Activated T-cell treated with anti-CD3 and anti-CD28 coated beads, Interleukin-2, amount 50 U/mL, for 72 hours (primary cell): ENCODE measurements around the gene SELENOO. TPM values are rescaled to one million over a fixed set of nuclear protein-coding genes. Genes with fewer than 3 reads are reported as not detected.
A peak's percentile ranks its signal among the peaks of the same experiment; 100 is the strongest.

Experiments used
- ATAC-seq, 2 donors: fragments of 150-1000 bp; cut with Tn5 transposase; replicated peaks in 1 of 2; 2 replicates each; pipeline ENCODE4 v1.10.0; 2021; ENCODE audit warnings: moderate library complexity in 2 of 2, mild to moderate bottlenecking in 1 of 2
- DNase-seq, 2 donors: peaks; one replicate each; pipeline ENCODE4 v3.0.0; 2021 to 2022; ENCODE audit warnings: mixed read lengths in 1 of 2
- H3K27ac Mint-ChIP-seq: one replicate; pipeline ENCODE4 v1.8.0; 2022; ENCODE audit warnings: mild to moderate bottlenecking, moderate library complexity, mixed read lengths
- H3K27me3 Mint-ChIP-seq: one replicate; pipeline ENCODE4 v1.8.0; 2022; ENCODE audit warnings: low read depth, mixed read lengths
- H3K36me3 Mint-ChIP-seq, 2 donors: one replicate each; pipeline ENCODE4 v1.8.0; 2022; ENCODE audit warnings: mixed read lengths in 2 of 2, mild to moderate bottlenecking in 1 of 2; ENCODE audit not compliant: insufficient read depth in 2 of 2
- H3K4me1 Mint-ChIP-seq: one replicate; pipeline ENCODE4 v1.8.0; 2022; ENCODE audit warnings: low read depth, mixed read lengths
- H3K4me3 Mint-ChIP-seq, 2 donors: one replicate each; pipeline ENCODE4 v1.8.0; 2022; ENCODE audit warnings: mild to moderate bottlenecking in 2 of 2, mixed read lengths in 2 of 2, moderate library complexity in 2 of 2
- H3K9me3 Mint-ChIP-seq, 2 donors: one replicate each; pipeline ENCODE4 v1.8.0; 2022; ENCODE audit warnings: mixed read lengths in 2 of 2
- total RNA-seq, 2 donors: library from RNA; stranded (reverse); gene quantifications; one replicate each; pipeline ENCODE4 v1.2.3, GENCODE V29; 2022

SELENOO gene, protein sequence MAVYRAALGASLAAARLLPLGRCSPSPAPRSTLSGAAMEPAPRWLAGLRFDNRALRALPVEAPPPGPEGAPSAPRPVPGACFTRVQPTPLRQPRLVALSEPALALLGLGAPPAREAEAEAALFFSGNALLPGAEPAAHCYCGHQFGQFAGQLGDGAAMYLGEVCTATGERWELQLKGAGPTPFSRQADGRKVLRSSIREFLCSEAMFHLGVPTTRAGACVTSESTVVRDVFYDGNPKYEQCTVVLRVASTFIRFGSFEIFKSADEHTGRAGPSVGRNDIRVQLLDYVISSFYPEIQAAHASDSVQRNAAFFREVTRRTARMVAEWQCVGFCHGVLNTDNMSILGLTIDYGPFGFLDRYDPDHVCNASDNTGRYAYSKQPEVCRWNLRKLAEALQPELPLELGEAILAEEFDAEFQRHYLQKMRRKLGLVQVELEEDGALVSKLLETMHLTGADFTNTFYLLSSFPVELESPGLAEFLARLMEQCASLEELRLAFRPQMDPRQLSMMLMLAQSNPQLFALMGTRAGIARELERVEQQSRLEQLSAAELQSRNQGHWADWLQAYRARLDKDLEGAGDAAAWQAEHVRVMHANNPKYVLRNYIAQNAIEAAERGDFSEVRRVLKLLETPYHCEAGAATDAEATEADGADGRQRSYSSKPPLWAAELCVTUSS
- total RNA-seq: 10 to 100 TPM; 17.6 to 19.4 TPM

DNA sequence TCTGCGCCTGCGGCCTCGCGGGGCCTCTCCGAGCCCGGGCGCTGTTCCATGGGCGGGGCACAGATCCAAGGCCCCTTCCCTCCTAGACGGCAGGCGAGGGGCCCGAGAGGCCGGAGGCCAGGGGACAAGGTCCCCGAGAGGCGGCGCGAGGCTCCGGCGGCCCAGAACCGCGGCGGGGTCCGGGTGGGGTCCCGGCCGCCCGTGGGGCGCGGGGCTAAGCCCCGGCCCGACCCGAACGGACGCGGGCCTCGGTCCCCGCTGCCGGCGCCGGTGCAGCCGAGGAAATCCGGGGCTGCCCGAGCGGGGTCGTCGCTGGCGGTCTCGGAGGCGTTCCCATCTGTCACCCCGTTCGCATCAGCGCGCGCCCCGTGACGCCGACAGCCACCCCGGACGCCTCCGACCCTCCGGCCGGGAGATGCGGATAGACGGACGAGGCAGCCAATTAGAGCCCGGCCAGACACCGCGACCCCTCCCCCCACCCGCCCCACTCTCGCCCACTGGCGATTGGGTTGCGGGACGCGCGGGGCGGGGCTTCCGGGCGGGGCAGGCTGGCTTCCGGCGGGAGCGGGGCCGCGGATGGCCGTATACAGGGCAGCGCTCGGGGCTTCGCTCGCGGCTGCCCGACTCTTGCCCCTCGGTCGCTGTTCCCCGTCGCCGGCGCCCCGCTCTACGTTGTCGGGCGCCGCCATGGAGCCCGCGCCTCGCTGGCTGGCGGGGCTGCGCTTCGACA, at the start of gene SELENOO:
Gene SELENOO, plus strand, starts transcription at position 551 of the 730 bp plus-strand sequence. Its CDS starts 26 bp downstream, at position 577.
- ATAC-seq: peak; percentile 89 to 91
- H3K4me1 Mint-ChIP-seq: peaks cover 34% of the 10 kb centered on the region
- peak within 1 kb of the TSS; percentile 83 to 91 for H3K4me3 Mint-ChIP-seq
- H3K27ac Mint-ChIP-seq: no peak within 1 kb of the TSS
- H3K9me3 Mint-ChIP-seq: no peaks in the 10 kb centered on the region
- H3K27me3 Mint-ChIP-seq: no peaks in the 10 kb centered on the region
- DNase-seq: peak; percentile 94
- peaks cover 4 to 5% of the 10 kb centered on the region in 2 donors for H3K36me3 Mint-ChIP-seq

DNA sequence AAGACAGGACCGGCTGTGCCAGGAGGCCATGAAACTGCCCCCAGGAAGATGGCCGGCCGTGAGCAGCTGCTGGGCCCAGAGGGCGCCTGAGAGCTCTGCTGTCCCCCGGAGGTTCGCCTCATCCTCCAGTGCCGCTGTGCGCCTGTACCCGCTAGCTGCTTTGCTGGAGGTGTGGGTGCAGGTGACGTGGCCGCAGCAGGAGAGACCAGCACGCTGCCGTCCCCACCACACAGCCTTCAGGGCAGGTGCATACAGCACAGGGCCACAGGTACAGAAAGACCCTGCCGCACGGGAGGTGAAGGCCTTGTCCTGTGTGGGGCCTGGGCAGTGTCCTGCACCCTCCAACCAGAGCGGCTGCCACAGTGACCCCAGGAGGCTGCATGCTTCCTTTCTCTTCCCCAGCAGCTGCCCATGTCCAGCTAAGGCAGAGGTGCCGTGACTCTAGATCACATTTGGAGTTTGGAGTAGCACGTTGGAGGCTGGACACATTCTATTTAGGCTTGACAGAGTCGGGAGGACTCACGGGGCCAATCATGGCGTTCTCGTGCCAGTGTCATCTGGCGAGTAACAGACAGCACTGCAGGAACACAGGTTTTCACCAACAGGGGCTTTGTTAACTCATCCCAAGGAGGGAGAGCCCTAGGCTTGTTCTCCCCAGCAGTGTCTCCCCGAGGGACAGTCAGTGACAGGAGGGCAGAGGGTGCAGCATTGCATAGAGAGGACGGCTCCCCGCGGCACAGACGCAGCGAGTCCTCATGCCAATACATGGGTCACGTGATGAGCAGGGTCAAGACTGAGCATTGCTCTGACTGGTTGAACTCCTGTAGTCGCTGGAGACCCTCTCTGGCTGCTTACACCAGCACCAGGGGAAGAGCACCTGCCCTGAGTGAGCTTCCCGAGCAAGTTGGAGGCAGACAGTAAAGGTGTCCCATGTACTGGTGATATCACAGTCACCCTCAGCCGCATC, 49.0 kb upstream of the SELENOO start:
- Mint-ChIP-seq H3K9me3 (no peaks in the 10 kb centered on the region), H3K36me3 (no peaks in the 10 kb centered on the region), H3K27ac (no peak overlapping the region), H3K27me3 (no peaks in the 10 kb centered on the region), H3K4me1 (no peaks in the 10 kb centered on the region), H3K4me3 (no peak overlapping the region)
- no peak for ATAC-seq
- DNase-seq: no peak

DNA sequence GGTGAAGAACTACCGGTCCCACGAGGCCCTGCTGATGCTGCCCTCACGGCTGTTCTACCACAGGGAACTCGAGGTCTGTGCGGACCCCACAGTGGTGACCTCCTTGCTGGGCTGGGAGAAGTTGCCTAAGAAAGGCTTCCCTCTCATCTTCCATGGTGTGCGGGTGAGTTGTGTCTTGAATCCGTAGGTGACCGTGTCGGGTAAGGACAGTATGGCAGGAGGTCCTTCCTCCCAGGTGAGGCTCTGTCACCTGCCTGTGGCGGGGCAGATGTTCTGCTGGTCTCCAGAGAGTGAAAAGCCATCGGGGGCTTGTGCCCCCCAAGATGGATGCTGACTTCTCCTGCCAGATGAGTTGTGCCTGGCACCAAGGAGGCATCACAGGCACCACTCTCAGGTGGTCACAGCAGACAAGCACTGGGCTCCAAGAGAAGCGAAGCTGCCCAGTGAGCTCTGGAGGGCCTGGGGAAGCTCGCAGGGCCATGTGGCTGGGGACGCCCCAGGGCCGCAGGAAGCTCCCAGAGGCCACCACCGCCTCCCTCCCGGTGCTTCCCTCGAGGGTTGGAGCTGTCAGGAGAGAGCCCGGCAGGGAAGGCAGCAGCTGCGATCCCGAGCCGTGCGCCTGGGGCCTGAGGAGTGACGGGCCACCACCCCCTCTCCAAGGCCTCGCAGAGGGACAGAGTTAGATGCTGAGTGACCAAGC, 47.6 kb upstream of the SELENOO start:
- Mint-ChIP-seq H3K27ac (no peak overlapping the region), H3K27me3 (no peaks in the 10 kb centered on the region), H3K4me1 (no peaks in the 10 kb centered on the region), H3K4me3 (no peak overlapping the region), H3K9me3 (no peaks in the 10 kb centered on the region), H3K36me3 (no peaks in the 10 kb centered on the region)
- DNase-seq (no peak), ATAC-seq (no peak)

DNA sequence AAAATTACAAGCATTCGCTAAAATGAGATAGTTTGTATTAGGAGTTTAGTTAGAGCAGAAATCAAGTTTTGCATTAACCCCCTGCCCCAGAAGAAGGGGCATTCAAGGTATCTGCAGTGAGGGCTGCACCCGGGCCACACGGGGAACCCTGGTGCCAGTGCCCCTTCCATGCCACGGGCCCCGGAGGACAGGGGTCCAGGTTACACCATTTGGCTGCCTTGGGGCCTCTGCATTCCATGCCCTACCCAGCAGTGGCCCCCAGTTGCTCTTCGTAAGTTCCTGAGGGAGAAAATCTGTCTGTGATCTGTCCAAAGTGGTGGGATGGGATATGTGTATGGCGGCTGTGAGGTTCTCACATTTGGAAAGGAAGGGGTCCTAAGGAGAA, 47.1 kb upstream of the SELENOO start:
- ATAC-seq (no peak), DNase-seq (no peak)
- Mint-ChIP-seq H3K27me3 (no peaks in the 10 kb centered on the region), H3K27ac (no peak overlapping the region), H3K4me3 (no peak overlapping the region), H3K36me3 (no peaks in the 10 kb centered on the region), H3K9me3 (no peaks in the 10 kb centered on the region), H3K4me1 (no peaks in the 10 kb centered on the region)

DNA sequence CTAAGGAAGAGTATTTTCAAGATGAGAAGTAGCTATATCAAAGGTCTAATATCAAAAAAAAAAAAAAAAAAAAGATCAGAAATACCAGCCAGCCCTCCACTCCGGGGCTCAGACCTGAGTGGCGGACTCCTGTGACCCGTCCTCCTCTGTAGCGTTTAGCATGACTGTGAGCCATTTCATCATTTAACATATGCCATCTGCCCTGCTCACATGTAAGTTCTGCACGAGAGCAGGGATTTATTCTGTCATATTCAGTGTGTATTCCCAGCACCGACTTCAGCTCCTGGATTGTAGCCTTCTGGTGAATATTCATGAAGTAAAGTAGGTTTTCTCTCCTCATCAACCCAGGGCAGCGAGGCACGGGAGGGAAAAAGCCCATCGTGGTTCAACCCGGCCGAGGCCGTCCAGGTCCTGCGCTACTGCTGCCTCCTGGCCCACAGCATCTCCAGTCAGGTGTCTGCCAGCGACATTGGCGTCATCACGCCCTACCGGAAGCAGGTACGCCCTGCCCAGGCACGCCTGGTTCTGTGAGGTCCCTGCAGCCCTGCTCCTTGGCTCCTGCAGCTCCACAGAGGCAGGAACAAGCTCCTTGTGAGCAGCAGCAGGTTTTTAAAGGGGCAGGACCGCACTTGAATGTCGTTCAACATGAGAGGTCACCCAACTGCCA, 43.0 kb upstream of the SELENOO start:
- no peaks in the 10 kb centered on the region for H3K4me1 Mint-ChIP-seq

DNA sequence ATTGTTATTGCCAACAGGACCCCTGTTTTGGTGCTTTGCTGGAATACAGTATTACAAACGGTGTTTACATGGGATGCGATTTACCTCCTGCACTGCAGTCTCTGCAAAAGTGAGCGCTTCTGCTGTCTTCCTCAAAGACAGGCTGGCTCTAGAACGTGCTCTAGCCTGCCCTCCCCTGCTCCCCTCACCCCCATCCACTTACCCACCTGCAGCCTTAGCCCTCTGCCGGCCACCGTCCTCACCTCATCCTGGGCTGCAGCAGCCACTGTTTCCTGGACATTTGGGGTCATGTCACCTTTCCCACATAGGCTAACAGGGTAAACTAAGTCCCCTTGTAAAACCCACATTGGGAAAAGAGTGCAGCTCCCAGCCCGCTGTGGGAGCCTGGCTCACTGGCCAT, 39.9 kb upstream of the SELENOO start:
- DNase-seq (no peak), ATAC-seq (no peak)
- no peaks in the 10 kb centered on the region for H3K4me1 Mint-ChIP-seq
- peaks cover 5% of the 10 kb centered on the region for H3K27me3 Mint-ChIP-seq
- H3K36me3 Mint-ChIP-seq: peaks cover 0 to 2% of the 10 kb centered on the region in 2 donors
- H3K27ac Mint-ChIP-seq: no peak overlapping the region
- H3K4me3 Mint-ChIP-seq: no peak overlapping the region
- H3K9me3 Mint-ChIP-seq: no peaks in the 10 kb centered on the region

More for the DNA sequence above, 43.0 kb upstream of the SELENOO start:
- no peaks in the 10 kb centered on the region for H3K9me3 Mint-ChIP-seq
- H3K4me3 Mint-ChIP-seq: no peak overlapping the region
- no peak for DNase-seq
- no peaks in the 10 kb centered on the region for H3K36me3 Mint-ChIP-seq
- no peaks in the 10 kb centered on the region for H3K27me3 Mint-ChIP-seq
- ATAC-seq: no peak
- H3K27ac Mint-ChIP-seq: no peak overlapping the region

DNA sequence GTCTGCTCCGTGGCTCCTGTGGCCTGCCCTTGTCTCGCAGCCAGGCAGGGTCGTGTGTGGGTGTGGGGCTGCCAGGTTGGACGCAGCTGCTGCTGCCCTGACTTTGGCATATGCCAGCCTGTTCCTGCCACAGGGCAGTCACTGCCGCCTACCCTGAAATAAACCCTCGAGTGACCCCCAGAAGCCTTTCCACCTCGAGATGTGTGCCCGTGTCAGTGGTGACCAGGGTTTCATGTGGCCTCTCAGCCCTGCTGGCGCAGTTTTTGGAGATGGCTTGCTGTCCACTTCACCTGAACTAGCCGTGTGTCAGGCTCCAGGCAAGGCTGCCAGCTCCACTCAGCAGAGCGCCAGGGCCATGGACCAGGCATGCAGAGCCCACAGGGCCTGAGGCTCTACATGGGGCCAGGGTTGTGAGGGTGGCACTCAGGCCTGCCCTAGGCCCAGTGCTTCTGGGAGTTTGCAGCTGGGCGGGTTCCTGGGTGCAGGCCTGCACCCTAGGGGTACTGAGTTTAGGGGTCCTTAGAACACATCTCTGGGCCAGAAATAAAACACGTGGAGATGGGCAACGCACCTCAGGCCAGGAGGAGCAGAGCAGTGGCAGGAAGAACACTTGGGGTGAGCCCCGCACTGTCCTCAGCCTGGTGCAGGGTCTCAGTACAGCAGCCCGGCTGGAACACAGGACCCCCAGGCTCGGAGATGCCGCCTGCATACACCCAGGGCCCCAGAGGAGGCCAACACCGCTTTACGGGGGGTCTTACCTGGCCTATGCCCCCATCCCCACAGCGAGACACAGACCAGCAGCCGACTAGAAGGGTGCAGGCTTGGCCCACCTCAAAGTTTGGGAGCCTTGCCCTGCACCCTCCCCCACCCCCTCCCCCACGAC, 39.1 kb upstream of the SELENOO start:
- Mint-ChIP-seq H3K9me3 (peaks cover 0 to 2% of the 10 kb centered on the region in 2 donors), H3K27ac (no peak overlapping the region), H3K27me3 (peaks cover 5% of the 10 kb centered on the region), H3K4me3 (no peak overlapping the region), H3K36me3 (peaks cover 0 to 2% of the 10 kb centered on the region in 2 donors), H3K4me1 (no peaks in the 10 kb centered on the region)
- DNase-seq (no peak), ATAC-seq (no peak)

DNA sequence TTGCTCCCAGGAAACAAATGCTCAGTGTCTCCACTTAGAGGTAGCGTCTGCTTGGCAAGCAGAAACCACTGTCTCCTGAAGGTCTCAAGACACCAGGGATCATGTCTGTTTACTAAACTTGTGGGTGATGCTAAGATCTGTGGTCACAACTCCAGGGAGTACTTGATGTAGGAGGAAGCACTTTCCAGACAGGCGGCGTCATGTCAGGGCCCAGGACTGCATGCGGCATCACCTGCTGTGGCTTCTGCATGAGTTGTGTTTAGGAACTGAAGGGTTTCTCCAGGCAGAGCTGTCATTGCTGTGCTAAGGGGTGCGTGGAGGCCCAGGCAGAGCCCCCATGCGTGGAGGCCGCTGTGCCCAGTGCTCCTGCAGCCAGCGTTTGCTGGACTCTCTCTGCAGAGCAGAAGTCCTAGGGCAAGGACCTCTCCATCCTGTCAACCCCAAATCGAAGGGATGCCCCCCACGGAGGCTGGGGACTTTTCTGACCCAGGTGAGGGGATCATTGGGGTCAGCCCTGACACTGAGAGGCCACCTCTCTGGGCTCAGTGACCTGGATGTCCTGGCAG, 38.3 kb upstream of the SELENOO start:
- Mint-ChIP-seq H3K4me1 (no peaks in the 10 kb centered on the region), H3K36me3 (peaks cover 0 to 2% of the 10 kb centered on the region in 2 donors), H3K27me3 (peaks cover 6% of the 10 kb centered on the region), H3K9me3 (peaks cover 0 to 2% of the 10 kb centered on the region in 2 donors), H3K4me3 (no peak overlapping the region), H3K27ac (no peak overlapping the region)
- ATAC-seq: no peak
- no peak for DNase-seq

DNA sequence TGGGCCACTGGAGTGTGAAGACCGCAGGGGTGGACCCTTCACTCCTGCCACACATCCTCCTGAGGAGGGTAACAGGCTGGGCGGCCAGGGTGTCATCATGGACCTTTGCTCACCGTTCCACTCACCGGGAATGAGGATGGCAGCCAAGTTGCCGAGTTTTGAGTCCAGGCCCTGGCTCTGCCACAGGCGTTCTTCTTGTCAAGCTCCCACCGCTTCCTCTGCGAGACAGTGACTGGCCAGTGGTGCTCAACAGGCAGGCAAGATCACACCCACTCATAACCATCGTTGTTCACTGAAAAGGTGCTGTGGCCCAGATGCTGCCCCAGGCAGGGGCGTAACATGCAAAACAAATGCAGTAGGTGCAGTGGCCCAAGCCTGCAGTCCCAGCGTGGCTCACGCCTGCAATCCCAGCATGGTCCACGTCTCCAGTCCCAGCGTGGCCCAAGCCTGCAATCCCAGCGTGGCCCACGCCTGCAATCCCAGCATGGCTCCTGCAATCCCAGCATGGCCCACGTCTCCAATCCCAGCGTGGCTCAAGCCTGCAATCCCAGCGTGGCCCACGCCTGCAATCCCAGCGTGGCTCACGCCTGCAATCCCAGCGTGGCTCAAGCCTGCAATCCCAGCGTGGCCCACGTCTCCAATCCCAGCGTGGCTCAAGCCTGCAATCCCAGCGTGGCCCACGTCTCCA, 35.2 kb upstream of the SELENOO start:
- DNase-seq: no peak
- ATAC-seq: no peak
- Mint-ChIP-seq H3K36me3 (peaks cover 0 to 2% of the 10 kb centered on the region in 2 donors), H3K9me3 (peaks cover 0 to 2% of the 10 kb centered on the region in 2 donors), H3K27ac (no peak overlapping the region), H3K27me3 (peaks cover 25% of the 10 kb centered on the region), H3K4me1 (peaks cover 6% of the 10 kb centered on the region), H3K4me3 (no peak overlapping the region)

DNA sequence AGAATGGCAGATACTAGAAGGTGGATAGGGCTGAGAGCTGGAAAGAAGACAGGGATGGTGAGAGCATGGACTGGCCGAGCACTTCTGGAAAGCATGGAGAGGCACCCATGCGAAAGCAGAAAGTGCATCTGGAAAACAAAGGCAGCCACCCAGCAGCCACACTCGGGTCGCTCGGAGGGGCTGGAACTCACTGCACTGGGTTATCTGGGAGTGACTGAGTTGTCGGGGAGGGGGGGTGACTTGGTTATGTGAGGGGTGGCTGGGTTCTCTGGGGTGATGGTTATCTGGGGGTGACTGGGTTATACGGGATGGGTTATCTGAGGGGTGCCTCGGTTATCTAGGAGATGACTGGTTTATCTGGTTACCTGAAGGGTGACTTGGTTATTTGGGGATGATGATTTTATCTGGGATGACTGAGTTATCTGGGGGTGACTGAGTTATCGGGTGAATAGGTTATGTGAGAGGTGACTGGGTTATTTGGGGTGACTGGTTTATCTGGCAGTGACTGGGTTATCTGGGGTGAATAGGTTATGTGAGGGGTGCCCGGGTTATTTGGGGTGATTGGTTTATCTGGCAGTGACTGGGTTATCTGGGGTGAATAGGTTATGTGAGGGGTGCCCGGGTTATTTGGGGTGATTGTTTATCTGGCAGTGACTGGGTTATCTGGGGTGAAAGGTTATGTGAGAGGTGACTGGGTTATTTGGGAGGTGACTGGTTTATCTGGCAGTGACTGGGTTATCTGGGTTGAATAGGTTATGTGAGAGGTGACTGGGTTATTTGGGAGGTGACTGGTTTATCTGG, 32.9 kb upstream of the SELENOO start:
- Mint-ChIP-seq H3K36me3 (peaks cover 0 to 4% of the 10 kb centered on the region in 2 donors), H3K27me3 (peaks cover 42% of the 10 kb centered on the region), H3K27ac (no peak overlapping the region), H3K4me1 (peaks cover 6% of the 10 kb centered on the region), H3K4me3 (no peak overlapping the region), H3K9me3 (peaks cover 0 to 2% of the 10 kb centered on the region in 2 donors)
- ATAC-seq: no peak
- DNase-seq: no peak
